NCI-H1048 (cell line): ENCODE measurements around the gene KRT10.
"Not testable (repeated sequence)": the region's sequence is repeated elsewhere in the genome, so short reads cannot be mapped to it uniquely, and the experiment has no call there.

ENCODE experiments used
- DNase-seq: peaks from one replicate; lab custom pipeline; 2025; lab: John Stamatoyannopoulos, UW

The KRT10 gene

DNA sequence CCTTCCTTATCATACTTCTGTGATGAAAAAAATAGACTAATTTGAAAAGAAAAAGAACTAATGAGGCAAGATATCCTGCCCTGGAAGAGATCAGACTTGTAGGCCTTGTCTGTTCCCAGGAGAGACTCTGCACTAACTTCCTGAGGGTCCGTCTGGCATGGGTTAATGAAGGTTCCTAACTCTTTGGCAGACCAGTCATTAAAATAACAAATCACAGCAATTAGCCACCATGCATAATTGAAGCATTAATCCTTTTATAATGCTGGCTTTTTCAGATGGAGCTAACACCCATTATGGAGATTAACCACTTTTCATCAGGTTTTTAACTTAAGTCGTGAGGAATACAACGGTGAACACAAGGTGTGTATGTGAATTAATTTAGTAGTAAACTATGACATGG is 10.4 kb upstream of the KRT10 start:
- DNase-seq: no peak

DNA sequence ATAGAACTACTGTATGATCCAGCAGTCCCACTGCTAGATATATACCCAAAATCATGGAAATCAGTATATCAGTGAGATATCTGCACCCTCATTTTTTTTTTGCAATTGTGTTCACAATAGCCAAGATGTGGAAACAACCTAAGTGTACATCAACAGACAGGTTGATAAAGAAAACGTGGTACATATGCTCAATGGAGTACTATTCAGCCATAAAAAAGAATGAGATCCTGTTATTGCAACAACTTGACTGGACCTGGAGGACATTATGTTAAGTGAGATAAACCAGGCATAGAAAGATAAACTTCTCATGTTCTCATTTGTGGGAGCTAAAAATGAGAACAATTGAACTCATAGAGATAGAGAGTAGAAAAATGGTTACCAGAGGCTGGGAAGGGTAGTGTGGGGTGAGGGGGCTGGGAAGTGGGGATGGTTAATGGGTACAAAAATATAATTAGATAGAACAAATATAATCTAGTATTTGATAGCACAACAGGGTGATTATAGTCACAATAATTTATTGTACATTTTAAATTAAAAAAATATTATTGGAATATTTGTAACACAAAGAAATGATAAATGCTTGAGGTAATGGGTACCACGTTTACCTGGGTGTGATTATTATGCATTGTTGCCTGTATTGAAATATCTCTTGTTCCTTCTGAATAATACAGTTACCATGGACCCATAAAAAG is 7.8 kb upstream of the KRT10 start:
- no peak for DNase-seq

DNA sequence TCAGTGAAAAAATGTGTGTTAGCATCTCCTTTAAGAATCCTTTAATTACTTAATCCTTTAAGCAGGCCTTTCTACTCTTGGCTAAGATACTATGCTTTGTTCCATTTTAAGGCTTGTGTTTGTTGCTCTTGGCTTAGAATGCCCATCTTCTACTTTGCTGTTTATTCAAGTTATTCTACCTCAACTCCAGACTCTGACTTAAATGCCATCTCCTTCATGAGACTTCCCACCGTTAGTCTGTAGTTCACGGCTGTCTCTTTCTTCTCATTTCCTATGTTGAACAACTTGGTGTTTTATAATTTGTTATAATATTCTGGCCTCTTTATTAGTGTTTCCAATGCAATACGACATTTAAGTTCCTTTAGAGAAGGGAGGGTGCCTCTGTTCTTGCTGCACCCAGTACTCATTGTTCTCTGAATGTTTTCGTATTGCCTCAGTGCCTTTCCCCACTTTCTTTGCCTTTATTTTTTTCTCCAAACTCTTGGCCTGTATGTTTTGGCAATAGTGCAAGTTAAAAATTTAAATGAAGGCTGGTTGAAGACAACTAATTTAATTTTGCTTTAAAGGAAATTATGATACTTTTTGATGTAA is 6.1 kb upstream of the KRT10 start:
- DNase-seq: no peak

DNA sequence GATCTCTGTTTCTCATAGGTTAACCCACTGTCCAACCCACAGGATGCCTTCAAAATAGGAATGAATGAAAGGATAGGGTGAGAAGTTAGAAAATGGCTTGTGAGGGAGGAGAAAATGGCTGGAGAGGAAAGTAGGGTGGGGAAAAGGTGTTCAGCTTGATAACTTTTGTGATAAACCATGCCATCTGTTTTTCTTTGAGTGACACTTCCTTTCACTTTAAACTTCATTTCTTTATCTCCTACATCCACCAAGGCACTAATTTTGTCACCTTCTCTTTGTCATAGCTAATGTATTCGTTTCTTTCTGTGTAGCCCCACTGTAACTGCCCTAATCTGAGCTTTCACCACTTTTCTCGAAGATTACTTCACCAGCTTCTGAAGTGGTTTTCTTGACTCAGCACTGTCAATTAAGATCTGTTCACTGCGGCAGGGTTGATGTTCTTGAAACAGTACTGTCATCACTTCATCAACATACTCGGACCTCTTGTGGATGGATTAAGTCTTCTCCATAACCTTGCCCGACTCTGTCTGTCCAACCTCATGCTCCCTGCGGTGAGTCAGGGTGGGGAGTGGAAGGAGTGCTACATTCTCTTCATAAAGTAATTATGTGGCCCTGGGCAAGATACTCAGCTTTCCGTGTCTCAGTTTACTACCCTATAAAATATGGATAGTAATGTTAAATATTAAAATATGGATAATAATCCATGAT is 5.5 kb upstream of the KRT10 start:
- no peak for DNase-seq

DNA sequence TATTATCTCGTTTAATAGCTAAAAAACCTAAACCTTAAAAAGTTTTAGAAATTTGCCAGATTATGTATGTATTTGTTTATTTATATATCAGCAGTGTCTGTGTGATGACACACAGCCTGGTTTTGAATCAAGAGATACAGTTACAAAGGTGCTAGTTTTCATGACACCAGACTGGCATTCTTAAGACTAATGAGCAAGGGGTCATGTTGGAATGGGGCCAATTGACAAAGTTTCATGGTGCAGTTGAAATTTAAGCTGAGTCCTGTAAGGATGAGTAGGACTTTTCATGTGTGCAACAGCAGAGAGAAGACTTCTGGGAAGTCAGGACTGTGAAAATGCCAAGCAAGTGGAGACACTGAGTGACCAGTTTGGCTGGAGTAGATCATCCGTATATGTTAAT is 3.2 kb upstream of the KRT10 start:
- DNase-seq: no peak

DNA sequence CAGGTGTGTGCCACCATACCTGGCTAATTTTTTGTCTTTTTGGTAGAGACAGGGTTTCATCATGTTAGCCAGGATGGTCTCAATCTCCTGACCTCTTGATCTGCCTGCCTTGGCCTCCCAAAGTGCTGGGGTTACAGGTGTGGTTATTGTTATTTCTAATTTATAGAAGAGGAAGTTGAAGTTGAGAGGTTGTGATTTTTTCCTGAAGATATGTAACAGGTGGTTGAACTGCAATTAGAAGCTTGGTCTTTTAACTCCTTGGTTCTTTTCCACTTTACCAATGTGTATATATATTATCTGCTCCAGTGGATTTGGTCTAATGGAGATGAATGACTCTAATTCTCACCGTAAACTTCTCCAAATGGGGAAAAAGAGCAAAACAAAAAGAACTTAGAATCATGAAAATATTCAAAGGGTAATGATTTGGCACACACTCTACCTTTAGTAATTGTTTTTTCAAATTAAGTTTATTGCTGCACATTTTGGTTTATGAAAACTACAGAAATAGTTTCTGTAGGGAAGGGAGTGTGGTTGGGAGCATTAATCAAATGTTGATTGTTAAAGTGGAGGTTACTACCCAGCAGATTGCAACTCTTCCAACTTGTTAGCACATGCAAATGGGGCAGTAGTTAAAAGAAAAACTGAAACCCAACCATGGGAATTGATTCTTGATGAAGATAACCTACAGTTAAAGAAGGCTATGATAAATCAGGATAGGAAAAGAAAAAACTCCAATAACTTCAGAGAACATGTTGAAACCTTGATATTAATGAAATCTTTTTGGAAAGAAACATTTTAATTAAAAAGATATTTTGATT is 1.8 kb upstream of the KRT10 start:
- no peak for DNase-seq

DNA sequence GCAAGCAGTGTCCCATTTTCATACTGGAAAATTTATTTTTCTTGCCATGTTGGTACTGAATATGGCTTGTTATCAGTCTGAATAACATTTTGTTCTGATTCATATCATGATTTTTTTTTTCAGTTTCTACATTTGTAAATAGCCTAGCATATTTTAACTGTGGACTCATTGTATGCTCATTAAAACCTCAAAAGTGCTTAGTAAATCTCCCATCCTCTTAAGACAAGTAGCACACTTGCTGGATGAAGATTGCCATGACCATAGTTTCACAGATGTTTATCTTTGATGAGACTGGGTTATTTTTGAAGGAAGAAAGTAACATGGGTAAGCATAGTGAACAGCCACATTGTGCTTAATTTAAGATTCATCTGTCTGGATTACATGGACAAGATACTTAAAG is 878 bp downstream of the KRT10 start:
- no peak for DNase-seq

DNA sequence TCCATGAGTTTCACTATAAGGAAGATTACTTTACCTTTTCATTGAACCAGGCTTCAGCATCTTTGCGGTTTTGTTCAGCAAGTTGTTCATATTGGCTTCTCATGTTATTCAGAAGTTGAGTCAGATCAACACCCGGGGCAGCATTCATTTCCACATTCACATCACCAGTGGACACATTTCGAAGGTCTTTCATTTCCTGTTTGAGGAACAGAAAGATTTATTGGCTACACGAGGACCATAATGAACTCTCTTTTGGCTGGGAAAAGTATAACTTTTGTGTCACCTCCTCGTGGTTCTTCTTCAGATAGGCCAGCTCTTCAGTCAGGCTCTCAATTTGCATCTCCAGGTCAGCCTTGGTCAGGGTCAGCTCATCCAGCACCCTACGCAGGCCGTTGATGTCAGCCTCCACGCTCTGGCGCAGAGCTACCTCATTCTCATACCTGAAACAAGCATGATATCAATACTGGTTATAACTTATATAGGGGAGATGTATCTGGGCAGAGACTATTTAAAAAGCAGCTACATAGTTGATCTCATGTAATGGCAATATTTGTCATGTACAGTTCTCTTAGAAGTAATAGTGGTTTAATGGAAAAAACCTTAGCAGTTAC is 2.1 kb downstream of the KRT10 start:
- no peak for DNase-seq

DNA sequence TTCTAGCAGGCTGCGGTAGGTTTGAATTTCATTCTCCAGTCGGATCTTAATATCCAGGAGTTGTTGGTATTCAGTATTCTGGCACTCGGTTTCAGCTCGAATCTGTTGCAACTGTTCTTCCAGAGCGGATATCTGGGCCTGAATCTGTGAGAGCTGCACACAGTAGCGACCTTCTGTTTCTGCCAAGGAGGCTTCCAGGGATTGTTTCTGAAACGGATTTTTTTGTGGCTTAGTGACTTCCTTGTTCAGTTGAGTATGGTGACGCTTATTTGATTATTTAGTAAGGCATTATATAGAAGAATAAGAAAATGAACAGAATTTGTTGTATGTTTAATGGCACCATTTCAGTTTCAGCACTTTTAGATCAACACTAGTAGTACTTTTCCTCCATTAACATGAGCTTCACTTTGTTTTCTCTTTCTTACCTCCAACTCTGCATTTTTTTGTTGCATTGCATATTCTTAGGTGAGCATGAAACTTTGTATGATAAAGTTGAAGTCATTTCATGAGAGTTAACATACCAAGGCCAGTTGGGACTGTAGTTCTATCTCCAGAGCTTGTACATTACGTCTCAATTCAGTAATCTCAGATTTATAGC is 2.8 kb downstream of the KRT10 start:
- DNase-seq: no peak

DNA sequence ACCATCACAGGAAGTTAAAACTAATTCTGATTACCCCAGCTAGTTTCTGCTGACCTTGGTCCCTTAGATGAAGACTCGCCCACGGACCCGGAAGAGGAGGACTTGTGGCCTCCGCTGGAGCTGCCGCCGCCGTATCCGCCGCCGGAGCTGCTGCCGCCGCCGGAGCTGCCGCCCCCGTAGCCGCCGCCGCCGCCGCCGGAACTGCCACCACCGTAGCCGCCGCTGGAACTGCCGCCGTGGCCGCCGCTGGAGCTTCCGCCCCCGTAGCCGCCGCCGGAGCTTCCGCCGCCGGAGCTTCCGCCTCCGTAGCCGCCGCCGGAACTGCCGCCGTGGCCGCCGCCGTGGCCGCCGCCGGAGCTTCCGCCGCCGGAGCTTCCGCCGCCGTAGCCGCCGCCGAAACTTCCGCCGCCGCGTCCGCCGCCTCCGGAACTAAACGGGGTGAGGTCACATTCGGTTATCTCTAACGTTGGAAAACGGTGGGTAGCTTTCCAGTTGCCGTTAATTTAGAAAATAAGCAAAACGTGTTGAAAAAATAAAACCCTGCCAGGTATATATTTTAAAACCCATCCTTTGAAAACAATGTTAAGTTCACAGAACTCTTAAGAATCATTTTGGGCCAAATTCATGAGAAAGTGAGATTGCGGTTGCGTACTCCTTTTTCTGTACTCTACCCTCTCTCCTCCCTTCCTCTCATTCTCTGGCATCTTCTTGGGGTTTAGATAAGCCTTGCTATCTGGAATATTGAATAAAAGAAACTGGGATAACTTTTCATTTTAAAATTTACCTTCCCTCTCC is 3.5 kb downstream of the KRT10 start:
- DNase-seq: peak; percentile 48

DNA sequence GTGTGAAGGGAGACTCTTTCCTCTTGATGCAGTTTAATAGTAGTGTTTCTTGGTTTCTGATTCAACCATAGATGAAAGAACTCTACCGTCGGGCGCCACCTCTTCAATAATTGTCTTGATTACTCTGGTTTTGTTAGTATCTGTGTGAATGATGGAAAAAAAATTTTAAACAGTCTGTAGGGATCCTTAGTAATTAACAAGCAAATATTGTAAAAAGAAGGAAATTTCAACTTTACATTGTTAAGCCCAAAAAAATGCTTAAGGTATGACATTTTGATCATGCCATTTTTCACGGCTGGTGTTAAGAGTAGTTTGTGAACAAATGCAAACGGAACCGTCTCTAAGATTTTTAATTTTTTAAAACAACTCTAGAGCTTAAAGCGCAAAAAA is 4.1 kb downstream of the KRT10 start:
- DNase-seq: no peak

DNA sequence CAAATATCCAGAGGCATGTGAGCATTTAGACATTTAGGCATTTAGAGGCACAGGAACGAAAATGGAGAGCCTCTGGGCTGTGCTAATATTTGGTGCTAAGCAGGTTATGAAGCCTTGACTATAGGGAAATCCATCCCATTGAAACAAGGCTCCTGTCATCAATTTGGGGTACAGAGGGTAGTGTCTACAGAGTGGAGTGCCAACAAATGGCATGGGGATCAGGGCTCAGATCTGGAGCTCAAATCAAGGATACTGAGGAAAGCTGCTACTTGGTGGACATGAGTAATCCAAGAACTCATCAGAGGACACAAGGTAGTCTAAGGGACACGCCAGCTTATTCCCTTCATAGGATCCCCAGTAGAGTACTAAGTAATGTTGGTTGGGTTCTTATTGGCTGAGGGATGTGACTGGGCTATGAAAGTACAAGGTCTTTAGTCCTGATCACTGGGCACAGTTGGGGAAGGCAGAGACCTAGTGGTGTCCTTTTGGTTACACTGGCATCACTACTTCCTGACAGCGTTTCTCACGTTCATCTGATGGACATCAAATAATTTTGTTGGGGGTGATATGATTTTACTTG is 5.2 kb downstream of the KRT10 start:
- DNase-seq: no peak

DNA sequence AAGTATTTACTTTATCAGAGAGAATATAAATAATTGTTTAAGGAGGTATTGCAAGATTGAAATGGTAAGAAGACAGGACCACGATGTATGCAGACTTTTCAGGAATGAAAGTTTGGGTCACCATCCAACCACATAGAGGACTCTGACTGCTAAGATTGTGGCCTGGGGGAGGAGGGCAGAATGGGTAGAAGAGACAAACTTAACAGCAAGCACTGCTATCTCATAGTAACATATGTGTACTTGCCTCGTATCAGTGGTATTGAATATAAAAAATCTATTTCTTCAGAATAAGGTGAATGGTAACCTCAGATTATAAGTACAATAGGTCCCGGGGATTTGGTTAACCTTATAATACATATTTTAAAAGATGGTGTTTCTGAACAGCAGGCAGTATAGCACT is 5.8 kb downstream of the KRT10 start:
- DNase-seq: no peak

DNA sequence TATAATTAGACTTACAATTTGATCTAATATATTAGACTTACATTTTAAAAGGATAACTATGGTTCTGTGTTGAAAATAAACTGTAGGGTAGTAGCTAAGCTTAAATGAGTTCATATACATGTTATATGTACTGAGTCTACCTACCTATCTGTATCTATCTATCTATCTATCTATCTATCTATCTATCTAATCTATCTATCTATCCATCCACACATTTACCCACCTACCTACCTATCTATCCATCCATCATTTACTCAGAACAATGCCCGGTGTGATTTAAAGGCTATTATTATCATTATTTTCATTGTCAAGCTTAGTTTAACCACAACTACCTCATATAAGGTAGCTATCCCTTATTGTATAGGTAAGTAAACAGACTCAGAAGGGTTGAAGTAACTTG is 7.0 kb downstream of the KRT10 start:
- DNase-seq: no peak

DNA sequence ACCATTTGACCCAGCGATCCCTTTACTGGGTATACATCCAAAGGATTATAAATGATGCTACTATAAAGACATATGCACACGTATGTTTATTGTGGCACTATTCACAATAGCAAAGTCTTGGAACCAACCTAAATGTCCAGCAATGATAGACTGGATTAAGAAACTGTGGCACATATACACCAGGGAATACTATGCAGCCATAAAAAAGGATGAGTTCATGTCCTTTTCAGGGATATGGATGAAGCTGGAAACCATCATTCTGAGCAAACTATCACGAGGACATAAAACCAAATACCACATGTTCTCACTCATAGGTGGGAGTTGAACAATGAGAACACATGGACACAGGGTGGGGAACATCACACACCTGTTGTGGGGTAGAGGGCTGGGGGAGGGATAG is 7.8 kb downstream of the KRT10 start:
- DNase-seq: not testable (repeated sequence)

DNA sequence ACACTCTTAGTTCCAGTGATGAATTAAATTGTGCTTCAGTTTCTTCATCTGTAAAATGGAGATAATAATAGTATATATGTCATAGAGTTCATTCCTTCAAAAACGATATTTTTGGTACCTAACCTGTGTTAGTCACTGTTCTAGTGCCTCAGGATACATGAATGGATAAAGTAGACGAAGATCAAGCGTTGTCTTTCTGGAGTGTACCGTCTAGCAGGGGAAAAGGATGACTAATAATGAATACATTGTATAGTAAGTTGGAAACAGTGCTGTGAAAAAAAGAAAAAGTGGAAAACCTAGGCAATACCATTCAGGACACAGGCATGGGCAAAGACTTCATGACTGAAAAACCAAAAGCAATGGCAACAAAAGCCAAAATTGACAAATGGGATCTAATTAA is 8.6 kb downstream of the KRT10 start:
- no peak for DNase-seq

DNA sequence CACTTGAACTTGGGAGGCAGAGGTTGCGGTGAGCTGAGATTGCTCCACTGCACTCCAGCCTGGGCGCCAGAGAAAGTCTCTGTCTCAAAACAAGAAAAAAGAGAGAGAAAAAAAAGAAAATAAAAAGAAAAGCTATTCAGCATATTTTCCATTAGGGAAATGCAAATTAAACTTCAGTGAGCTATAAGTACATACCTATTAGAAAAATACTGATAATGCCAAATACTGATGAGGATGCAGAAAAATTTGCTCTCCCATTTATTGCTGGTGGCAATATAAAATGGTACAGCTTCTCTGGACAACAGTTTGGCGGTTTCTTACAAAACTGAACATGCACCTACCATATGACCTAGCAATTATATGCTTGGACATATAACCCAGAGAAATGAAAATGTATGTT is 9.8 kb downstream of the KRT10 start:
- DNase-seq: no peak

DNA sequence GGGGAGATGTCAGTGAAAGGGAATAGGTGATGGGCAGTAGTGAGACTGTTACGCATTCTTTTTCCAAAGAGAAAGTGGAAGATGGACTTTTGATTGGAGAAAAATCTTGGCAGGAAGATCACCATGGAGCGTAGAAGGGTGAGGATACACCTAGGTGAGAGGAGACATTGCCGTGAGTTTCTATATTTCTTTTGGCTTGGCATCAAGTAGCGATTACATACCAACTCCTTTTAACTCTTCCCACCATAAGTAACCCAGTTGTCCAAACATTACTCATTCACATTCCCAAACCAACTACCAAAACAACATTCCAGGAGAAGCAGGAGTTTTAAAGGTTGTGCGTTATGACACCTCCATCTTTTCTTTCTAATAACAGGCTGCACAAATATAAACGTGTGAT is 11.9 kb downstream of the KRT10 start:
- DNase-seq: no peak

DNA sequence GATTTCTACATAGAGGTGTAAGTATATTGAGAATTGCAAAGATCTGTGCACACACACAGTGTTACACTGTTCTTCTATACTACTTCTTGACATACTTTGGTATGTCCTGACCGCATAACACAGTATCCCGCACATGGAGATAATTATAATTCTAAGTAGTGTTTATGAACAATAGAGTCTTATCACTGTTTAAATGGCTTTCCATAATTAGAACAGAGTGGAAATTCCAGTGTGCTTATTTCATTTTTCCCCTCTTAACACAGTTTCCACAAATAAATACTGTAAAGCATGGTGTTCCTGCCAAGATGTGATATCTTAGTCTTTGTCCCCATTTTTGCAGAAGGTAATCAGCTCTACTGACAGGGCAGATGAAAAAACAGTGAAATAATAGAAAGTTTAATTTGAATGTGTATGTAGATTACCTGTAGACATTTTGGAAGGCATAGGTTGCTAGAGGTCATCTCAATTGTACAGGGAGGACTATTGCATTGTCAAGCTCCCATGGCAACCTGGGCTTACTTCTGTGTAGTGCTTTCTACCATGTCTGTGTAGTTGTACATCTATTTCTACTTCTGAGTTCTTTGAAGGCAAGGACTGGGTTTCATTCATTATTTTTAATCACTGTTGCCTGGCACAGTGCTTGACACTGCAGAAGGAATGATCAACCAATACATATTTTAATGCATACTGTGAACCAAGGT is 12.5 kb downstream of the KRT10 start:
- no peak for DNase-seq

DNA sequence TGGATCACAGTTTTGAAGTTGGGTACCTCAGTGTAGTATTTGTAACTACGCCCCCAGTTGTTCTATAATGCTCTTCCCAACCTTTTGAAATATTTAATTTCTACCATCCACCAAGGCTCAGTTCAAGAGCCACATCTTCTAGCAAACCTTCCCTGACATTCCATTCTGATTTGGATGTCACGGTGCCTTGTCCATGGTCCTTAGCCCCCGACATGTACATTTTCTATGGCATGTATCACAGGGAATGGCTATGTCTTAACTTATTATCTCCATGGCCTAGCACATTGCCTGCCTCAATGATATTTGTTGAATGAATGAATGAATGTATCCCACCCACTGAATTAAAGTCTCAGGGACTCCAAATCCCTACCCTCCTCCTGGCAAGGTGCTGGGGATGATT is 16.3 kb downstream of the KRT10 start:
- DNase-seq: no peak
